Activated CD4-positive, alpha-beta T cell treated with anti-CD3 and anti-CD28 coated beads, Interleukin-2, amount 50 U/mL, for 48 hours (primary cell): Measurements from ENCODE around the gene U2AF2.

Source experiments
- DNase-seq, 2 experiments: peaks; one replicate each; pipeline ENCODE4 v3.0.0-alpha.2; 2020

U2AF2 gene

GRCh38 chr19:55643887-55644176 lies 11.0 kb upstream of the U2AF2 start:
- no peak for DNase-seq

GRCh38 chr19:55644191-55644833 lies 10.5 kb upstream of the U2AF2 start:
- no peak for DNase-seq

- DNase-seq, result no peak
Observed at GRCh38 chr19:55644842-55645511, 9.9 kb upstream of the U2AF2 start.

GRCh38 chr19:55645512-55645881 lies 9.3 kb upstream of the U2AF2 start:
- DNase-seq, result no peak

- DNase-seq, result no peak
Observed at GRCh38 chr19:55646889-55647731, 7.7 kb upstream of the U2AF2 start.

GRCh38 chr19:55647732-55648584 lies 6.9 kb upstream of the U2AF2 start, which contains the start of gene CCDC106:
TSS of gene CCDC106 (plus strand) at chr19:55648212. CDS start at chr19:55649047, 835 bp downstream.
- DNase-seq, result peak; percentile 40 to 46

GRCh38 chr19:55648585-55649267 lies 6.1 kb upstream of the U2AF2 start:
- DNase-seq, result no peak

- no peak for DNase-seq
Observed at GRCh38 chr19:55649268-55650125, 5.3 kb upstream of the U2AF2 start.

- DNase-seq, result peak; percentile 32 to 41
Observed at GRCh38 chr19:55650126-55650557, 4.7 kb upstream of the U2AF2 start.

GRCh38 chr19:55650602-55651230 lies 4.1 kb upstream of the U2AF2 start:
- no peak for DNase-seq

- DNase-seq, result no peak
Observed at GRCh38 chr19:55651236-55651635, 3.6 kb upstream of the U2AF2 start.

- no peak for DNase-seq
Observed at GRCh38 chr19:55652311-55653128, 2.3 kb upstream of the U2AF2 start.

GRCh38 chr19:55653651-55654322 lies 1.0 kb upstream of the U2AF2 start:
- peak; percentile 96 to 97 for DNase-seq

- peak; percentile 98 to 99 for DNase-seq
Observed at GRCh38 chr19:55654323-55654867, 440 bp upstream of the U2AF2 start.

- no peak for DNase-seq
Observed at GRCh38 chr19:55655648-55656040, 809 bp downstream of the U2AF2 start.

- DNase-seq, result no peak
Observed at GRCh38 chr19:55656552-55656951, 1.7 kb downstream of the U2AF2 start.

- DNase-seq, result peak; percentile 31 to 54
Observed at GRCh38 chr19:55656988-55657747, 2.3 kb downstream of the U2AF2 start.

GRCh38 chr19:55658846-55659459 lies 4.1 kb downstream of the U2AF2 start:
- no peak for DNase-seq
